IMR-90 (cell line): ENCODE data around the gene DAB1. TPM values are rescaled to one million over a fixed set of nuclear protein-coding genes. Genes with fewer than 3 reads are reported as not detected.

Experiments
- ATAC-seq: fragments of 200-7000 bp; cut with Tn5 transposase; 2 replicates; pipeline ENCODE4 v1.9.1; 2020; ENCODE audit warnings: low read depth, mild to moderate bottlenecking, moderate library complexity
- BruUV-seq: library from RNA; stranded (reverse); fragments of 400-500 nt; replicated peaks from 2 replicates; lab custom pipeline; 2021; lab: Mats Ljungman, UMichigan
- CTCF ChIA-PET: fragments of 300-600 bp; formaldehyde crosslinking; extraction: SDS; loops from one replicate; lab custom pipeline; 2021; ENCODE audit warnings: antibody characterized with exemption; lab: Yijun Ruan, JAX
- POLR2A ChIA-PET: fragments of 300-600 bp; sonication (Branson Sonifier 250); formaldehyde crosslinking; loops from one replicate; lab custom pipeline; 2022; ENCODE audit warnings: antibody characterized with exemption; ENCODE audit not compliant: unreplicated experiment; lab: Charles Lee
- DNase-seq: peaks from one replicate; pipeline ENCODE4 v3.0.0; 2013
- H2AFZ ChIP-seq: replicated peaks from 2 replicates; pipeline ENCODE3; 2013; ENCODE audit warnings: low read length, mild to moderate bottlenecking; ENCODE audit not compliant: poor library complexity
- H2AK5ac ChIP-seq: 2 replicates; pipeline ENCODE4 v1.6.1; 2013; ENCODE audit warnings: low read depth, low read length, inconsistent platforms
- H2AK9ac ChIP-seq: replicated peaks from 2 replicates; pipeline ENCODE3; 2013; ENCODE audit warnings: mild to moderate bottlenecking, low read depth, low read length, moderate library complexity; ENCODE audit not compliant: poor library complexity
- H2BK120ac ChIP-seq: 2 replicates; pipeline ENCODE4 v1.6.1; 2013; ENCODE audit warnings: low read depth, low read length, inconsistent platforms
- H2BK15ac ChIP-seq: 3 replicates; pipeline ENCODE4 v1.6.1; 2013; ENCODE audit warnings: low read depth, low read length, inconsistent platforms
- H2BK20ac ChIP-seq: 2 replicates; pipeline ENCODE4 v1.6.1; 2013; ENCODE audit warnings: low read depth, mild to moderate bottlenecking, inconsistent platforms, low read length, moderate library complexity
- H2BK5ac ChIP-seq: 2 replicates; pipeline ENCODE4 v1.6.1; 2013; ENCODE audit warnings: mild to moderate bottlenecking, low read depth, low read length, inconsistent platforms; ENCODE audit not compliant: poor library complexity, severe bottlenecking
- H3K14ac ChIP-seq: replicated peaks from 2 replicates; pipeline ENCODE4 v1.6.1; 2013; ENCODE audit warnings: low read depth, low read length, inconsistent platforms
- H3K18ac ChIP-seq: 2 replicates; pipeline ENCODE4 v1.6.1; 2013; ENCODE audit warnings: low read depth, low read length, control low read depth
- H3K23ac ChIP-seq: 2 replicates; pipeline ENCODE4 v1.6.1; 2013; ENCODE audit warnings: low read depth, low read length, inconsistent platforms
- H3K27ac ChIP-seq: 2 replicates; pipeline ENCODE4 v1.5.1; 2013; ENCODE audit warnings: mild to moderate bottlenecking, control low read depth, low read length; ENCODE audit not compliant: insufficient read depth
- H3K27me3 ChIP-seq: 2 replicates; pipeline ENCODE4 v1.6.1; 2013; ENCODE audit warnings: low read length; ENCODE audit not compliant: control insufficient read depth, insufficient read depth
- H3K36me3 ChIP-seq: 2 replicates; pipeline ENCODE4 v1.6.1; 2013; ENCODE audit warnings: low read length, mixed read lengths; ENCODE audit not compliant: control insufficient read depth, insufficient read depth
- H3K4ac ChIP-seq: 2 replicates; pipeline ENCODE4 v1.6.1; 2013; ENCODE audit warnings: low read depth, low read length, inconsistent platforms
- H3K4me1 ChIP-seq: 2 replicates; pipeline ENCODE4 v1.6.1; 2013; ENCODE audit warnings: low read length, mixed read lengths; ENCODE audit not compliant: control insufficient read depth, insufficient read depth
- H3K4me2 ChIP-seq: 2 replicates; pipeline ENCODE4 v1.6.1; 2013; ENCODE audit warnings: low read depth, mild to moderate bottlenecking, control low read depth, low read length, moderate library complexity
- H3K4me3 ChIP-seq: 2 replicates; pipeline ENCODE4 v1.5.1; 2013; ENCODE audit warnings: low read depth, mild to moderate bottlenecking, control low read depth, low read length, moderate library complexity; ENCODE audit not compliant: insufficient read depth
- H3K56ac ChIP-seq: 2 replicates; pipeline ENCODE4 v1.6.1; 2013; ENCODE audit warnings: low read length, inconsistent platforms; ENCODE audit not compliant: insufficient read depth; ENCODE audit errors: extremely low read depth
- H3K79me1 ChIP-seq, 2 experiments: 2 replicates each; pipeline ENCODE4 v1.6.1; 2013; ENCODE audit warnings: low read length in 2 of 2, inconsistent platforms in 1 of 2, low read depth in 1 of 2
- H3K9ac ChIP-seq: 2 replicates; pipeline ENCODE4 v1.6.1; 2013; ENCODE audit warnings: low read depth, low read length, control low read depth
- H3K9me1 ChIP-seq: 2 replicates; pipeline ENCODE4 v1.6.1; 2013; ENCODE audit warnings: low read length, inconsistent platforms; ENCODE audit not compliant: insufficient read depth
- H3K9me3 ChIP-seq: 2 replicates; pipeline ENCODE4 v1.6.1; 2013; ENCODE audit warnings: low read length; ENCODE audit not compliant: control insufficient read depth, insufficient read depth
- H4K20me1 ChIP-seq: 2 replicates; pipeline ENCODE4 v1.6.1; 2013; ENCODE audit warnings: low read length, inconsistent platforms; ENCODE audit not compliant: insufficient read depth
- H4K5ac ChIP-seq: 2 replicates; pipeline ENCODE4 v1.6.1; 2013; ENCODE audit warnings: mild to moderate bottlenecking, low read depth, low read length, control low read depth
- H4K8ac ChIP-seq, 2 experiments: 2 replicates each; pipeline ENCODE4 v1.6.1; 2013; ENCODE audit warnings: low read depth in 2 of 2, low read length in 2 of 2, control low read depth in 1 of 2, inconsistent platforms in 1 of 2
- H4K91ac ChIP-seq: 2 replicates; pipeline ENCODE4 v1.6.1; 2013; ENCODE audit warnings: low read depth, low read length, inconsistent platforms; ENCODE audit not compliant: insufficient read depth
- BHLHE40 ChIP-seq: fragments of 150-350 bp; IDR thresholded peaks from 2 replicates; pipeline ENCODE4 v1.6.1; 2016; ENCODE audit warnings: mild to moderate bottlenecking, low read depth, low read length
- CEBPB ChIP-seq: IDR thresholded peaks from 2 replicates; pipeline ENCODE4 v1.6.1; 2012; ENCODE audit warnings: low read depth, low read length, improper control_type of control experiment
- CHD1 ChIP-seq: IDR thresholded peaks from 2 replicates; pipeline ENCODE4 v1.6.1; 2012; ENCODE audit warnings: low read depth, low read length, improper control_type of control experiment
- FOS ChIP-seq: fragments of 150-350 bp; IDR thresholded peaks from 2 replicates; pipeline ENCODE4 v1.6.1; 2016; ENCODE audit warnings: low read depth, low read length
- MAFK ChIP-seq: IDR thresholded peaks from 2 replicates; pipeline ENCODE4 v1.6.1; 2012; ENCODE audit warnings: low read depth, low read length, improper control_type of control experiment
- MAZ ChIP-seq: IDR thresholded peaks from 2 replicates; pipeline ENCODE4 v1.6.1; 2012; ENCODE audit warnings: low read depth, mild to moderate bottlenecking, low read length, improper control_type of control experiment, moderate library complexity, borderline replicate concordance
- MXI1 ChIP-seq: IDR thresholded peaks from 2 replicates; pipeline ENCODE4 v1.6.1; 2012; ENCODE audit warnings: low read depth, mild to moderate bottlenecking, low read length, moderate library complexity, borderline replicate concordance
- NFE2L2 ChIP-seq: fragments of 150-350 bp; IDR thresholded peaks from 2 replicates; pipeline ENCODE4 v1.6.1; 2016; ENCODE audit warnings: low read depth, mild to moderate bottlenecking, low read length
- POLR2A ChIP-seq: IDR thresholded peaks from 2 replicates; pipeline ENCODE4 v1.6.1; 2012; ENCODE audit warnings: mild to moderate bottlenecking, low read depth, low read length
- RAD21 ChIP-seq: IDR thresholded peaks from 2 replicates; pipeline ENCODE4 v1.6.1; 2012; ENCODE audit warnings: low read length, improper control_type of control experiment
- RCOR1 ChIP-seq: IDR thresholded peaks from 2 replicates; pipeline ENCODE4 v1.6.1; 2012; ENCODE audit warnings: mild to moderate bottlenecking, low read length, improper control_type of control experiment; ENCODE audit not compliant: insufficient replicate concordance
- RFX5 ChIP-seq: IDR thresholded peaks from 2 replicates; pipeline ENCODE4 v1.8.0; 2012; ENCODE audit warnings: low read depth, mild to moderate bottlenecking, low read length, moderate library complexity
- SMC3 ChIP-seq: fragments of 150-350 bp; IDR thresholded peaks from 2 replicates; pipeline ENCODE4 v1.6.1; 2016; ENCODE audit warnings: low read depth, mild to moderate bottlenecking, antibody characterized with exemption, low read length, moderate library complexity
- WGBS, 2 experiments: methylation state at CpG; one replicate each; pipeline versions ENCODE4 v1.1.5 to v1.1.7; 2013; ENCODE audit warnings: missing lambda C conversion rate in 2 of 2; ENCODE audit not compliant: insufficient read length in 1 of 2; ENCODE audit errors: extremely low coverage in 2 of 2; 5-methylcytosine and 5-hydroxymethylcytosine counted together
- dilution Hi-C: fragments of 300-500 bp; cut with HindIII; formaldehyde crosslinking; loops from one replicate; pipeline ENCODE4 v1.14.3; 2018; ENCODE audit warnings: low sequenced_read_pairs; ENCODE audit not compliant: unreplicated experiment
- in situ Hi-C: fragments of 300-500 bp; cut with MboI; formaldehyde crosslinking; loops from 3 replicates; pipeline ENCODE4 v1.14.3; 2019; ENCODE audit warnings: low sequenced_read_pairs, inconsistent platforms, mixed read lengths
- intact Hi-C: fragments of 100-400 bp; cut with micrococcal nuclease; formaldehyde crosslinking; loops from 2 replicates; pipeline ENCODE4 v1.10.0; 2022
- polyA plus RNA-seq, 3 experiments: library from polyadenylated mRNA; depleted of rRNA; stranded (reverse); fragments of >200 nt; gene quantifications; 2 replicates each; pipeline ENCODE4 v1.2.3, GENCODE V29; 2012; ENCODE audit warnings: low replicate concordance in 1 of 3
- total RNA-seq: library from RNA; depleted of rRNA; stranded (reverse); fragments of >200 nt; gene quantifications from 2 replicates; pipeline ENCODE4 v1.2.3, GENCODE V29; 2012
- TF ChIP-seq, protein P1 (sequence below): fragments of 150-350 bp; IDR thresholded peaks from 2 replicates; pipeline ENCODE4 v1.6.1; 2017; ENCODE audit warnings: mild to moderate bottlenecking, antibody characterized with exemption, low read length, low read depth
- TF ChIP-seq, protein P2 (sequence below): conservative IDR thresholded peaks from 2 replicates; pipeline ENCODE4 v1.5.1; 2012; ENCODE audit warnings: mild to moderate bottlenecking, low read depth, low read length, improper control_type of control experiment
- TF ChIP-seq, protein P3 (sequence below): fragments of 150-350 bp; IDR thresholded peaks from 2 replicates; pipeline ENCODE4 v1.6.1; 2016; ENCODE audit warnings: low read depth, mild to moderate bottlenecking, low read length, moderate library complexity, borderline replicate concordance

The DAB1 gene
- total and polyA plus RNA-seq, 2 of the 4 experiments (the other 2 are of a cell fraction), result 0.18 to 0.41 TPM

DNA sequence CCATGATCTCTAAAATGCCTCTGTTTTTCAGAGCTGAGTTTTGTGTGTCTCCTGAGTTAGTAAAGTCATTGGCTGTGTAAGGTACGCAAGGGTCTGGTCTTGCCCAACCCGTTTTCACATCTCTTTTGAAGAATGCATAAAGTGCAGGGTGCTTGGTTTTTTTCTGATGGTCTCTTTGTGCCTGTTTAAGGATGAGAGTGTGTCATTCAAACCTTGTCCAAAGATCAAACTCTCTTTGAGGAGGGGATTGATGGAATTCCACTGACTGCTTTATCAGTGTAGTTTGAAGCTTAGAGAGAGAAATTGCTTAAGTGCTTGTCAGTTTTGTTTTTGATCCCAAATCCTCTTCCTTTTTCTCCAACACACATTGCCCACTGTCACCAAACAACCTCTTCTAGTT lies 438.0 kb downstream of the DAB1 start:
- H4K91ac ChIP-seq, result no peak overlapping the region
- H2BK120ac ChIP-seq, result no peak overlapping the region
- BruUV-seq, result no TSS peak
- H3K4me1 ChIP-seq, result no peaks in the 10 kb centered on the region
- no peak overlapping the region for H2BK15ac ChIP-seq
- H3K79me1 ChIP-seq, result no peaks in the 10 kb centered on the region
- H4K20me1 ChIP-seq, result no peaks in the 10 kb centered on the region
- ATAC-seq (no peak), DNase-seq (no peak)
- H2BK5ac ChIP-seq, result no peak overlapping the region
- H3K4me3 ChIP-seq, result no peak overlapping the region
- no peaks in the 10 kb centered on the region for H3K9me3 ChIP-seq
- H3K4ac ChIP-seq, result no peak overlapping the region
- no peak overlapping the region for H4K5ac ChIP-seq
- no peak overlapping the region for H3K27ac ChIP-seq
- dilution Hi-C loops (no loop called here), intact Hi-C loops (no loop called here), in situ Hi-C loops (no loop called here)
- no peaks in the 10 kb centered on the region for H3K36me3 ChIP-seq
- H2BK20ac ChIP-seq, result no peak overlapping the region
- H3K18ac ChIP-seq, result no peak overlapping the region
- peaks cover 2% of the 10 kb centered on the region; the same call in 1 of the 2 replicates for H3K27me3 ChIP-seq
- H3K23ac ChIP-seq, result no peak overlapping the region
- CTCF ChIA-PET, result no interaction called here
- H4K8ac ChIP-seq, result no peak overlapping the region
- 33% methylated on average over 1 of the region's 2 CpGs; no CpG with 5 or more reads in 1 of the 2 experiments for WGBS, 2 experiments
- no peak overlapping the region for H2AK5ac ChIP-seq
- no peak overlapping the region for H3K4me2 ChIP-seq
- POLR2A ChIA-PET, result interaction anchor here (0.6 kb wide), 1 partner anchor 114 kb away, joined by 3 read pairs; no protein-coding TSS in a partner anchor
- H3K14ac ChIP-seq, result no peak overlapping the region
- no peak for TF ChIP-seq FOS
- no peak for TF ChIP-seq SMC3
- no peak for TF ChIP-seq MAZ
- TF ChIP-seq, protein P1, sequence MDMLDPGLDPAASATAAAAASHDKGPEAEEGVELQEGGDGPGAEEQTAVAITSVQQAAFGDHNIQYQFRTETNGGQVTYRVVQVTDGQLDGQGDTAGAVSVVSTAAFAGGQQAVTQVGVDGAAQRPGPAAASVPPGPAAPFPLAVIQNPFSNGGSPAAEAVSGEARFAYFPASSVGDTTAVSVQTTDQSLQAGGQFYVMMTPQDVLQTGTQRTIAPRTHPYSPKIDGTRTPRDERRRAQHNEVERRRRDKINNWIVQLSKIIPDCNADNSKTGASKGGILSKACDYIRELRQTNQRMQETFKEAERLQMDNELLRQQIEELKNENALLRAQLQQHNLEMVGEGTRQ, result no peak
- TF ChIP-seq MXI1, result no peak
- TF ChIP-seq BHLHE40, result no peak
- no peak for TF ChIP-seq CHD1
- no peak for TF ChIP-seq RAD21
- no peak for TF ChIP-seq POLR2A
- no peak for TF ChIP-seq RCOR1
- TF ChIP-seq, protein P2, sequence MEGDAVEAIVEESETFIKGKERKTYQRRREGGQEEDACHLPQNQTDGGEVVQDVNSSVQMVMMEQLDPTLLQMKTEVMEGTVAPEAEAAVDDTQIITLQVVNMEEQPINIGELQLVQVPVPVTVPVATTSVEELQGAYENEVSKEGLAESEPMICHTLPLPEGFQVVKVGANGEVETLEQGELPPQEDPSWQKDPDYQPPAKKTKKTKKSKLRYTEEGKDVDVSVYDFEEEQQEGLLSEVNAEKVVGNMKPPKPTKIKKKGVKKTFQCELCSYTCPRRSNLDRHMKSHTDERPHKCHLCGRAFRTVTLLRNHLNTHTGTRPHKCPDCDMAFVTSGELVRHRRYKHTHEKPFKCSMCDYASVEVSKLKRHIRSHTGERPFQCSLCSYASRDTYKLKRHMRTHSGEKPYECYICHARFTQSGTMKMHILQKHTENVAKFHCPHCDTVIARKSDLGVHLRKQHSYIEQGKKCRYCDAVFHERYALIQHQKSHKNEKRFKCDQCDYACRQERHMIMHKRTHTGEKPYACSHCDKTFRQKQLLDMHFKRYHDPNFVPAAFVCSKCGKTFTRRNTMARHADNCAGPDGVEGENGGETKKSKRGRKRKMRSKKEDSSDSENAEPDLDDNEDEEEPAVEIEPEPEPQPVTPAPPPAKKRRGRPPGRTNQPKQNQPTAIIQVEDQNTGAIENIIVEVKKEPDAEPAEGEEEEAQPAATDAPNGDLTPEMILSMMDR, result no peak
- no peak for TF ChIP-seq MAFK
- no peak for TF ChIP-seq RFX5
- TF ChIP-seq, protein P3, sequence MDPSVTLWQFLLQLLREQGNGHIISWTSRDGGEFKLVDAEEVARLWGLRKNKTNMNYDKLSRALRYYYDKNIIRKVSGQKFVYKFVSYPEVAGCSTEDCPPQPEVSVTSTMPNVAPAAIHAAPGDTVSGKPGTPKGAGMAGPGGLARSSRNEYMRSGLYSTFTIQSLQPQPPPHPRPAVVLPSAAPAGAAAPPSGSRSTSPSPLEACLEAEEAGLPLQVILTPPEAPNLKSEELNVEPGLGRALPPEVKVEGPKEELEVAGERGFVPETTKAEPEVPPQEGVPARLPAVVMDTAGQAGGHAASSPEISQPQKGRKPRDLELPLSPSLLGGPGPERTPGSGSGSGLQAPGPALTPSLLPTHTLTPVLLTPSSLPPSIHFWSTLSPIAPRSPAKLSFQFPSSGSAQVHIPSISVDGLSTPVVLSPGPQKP, result no peak
- no peak for TF ChIP-seq CEBPB
- TF ChIP-seq NFE2L2, result no peak
- H3K9ac ChIP-seq, result no peak overlapping the region
- H2AK9ac ChIP-seq, result no peak overlapping the region
- no peak overlapping the region for H3K56ac ChIP-seq
- no peak overlapping the region for H2AFZ ChIP-seq
- H3K9me1 ChIP-seq, result no peaks in the 10 kb centered on the region
